ENCODE results near the gene ADM5. TPM values are rescaled to one million over a fixed set of nuclear protein-coding genes. Genes with fewer than 3 reads are reported as not detected.

ADM5 gene
- total RNA-seq, 2 donors from 2014 or later = 5.6 to 6.2 TPM

DNA sequence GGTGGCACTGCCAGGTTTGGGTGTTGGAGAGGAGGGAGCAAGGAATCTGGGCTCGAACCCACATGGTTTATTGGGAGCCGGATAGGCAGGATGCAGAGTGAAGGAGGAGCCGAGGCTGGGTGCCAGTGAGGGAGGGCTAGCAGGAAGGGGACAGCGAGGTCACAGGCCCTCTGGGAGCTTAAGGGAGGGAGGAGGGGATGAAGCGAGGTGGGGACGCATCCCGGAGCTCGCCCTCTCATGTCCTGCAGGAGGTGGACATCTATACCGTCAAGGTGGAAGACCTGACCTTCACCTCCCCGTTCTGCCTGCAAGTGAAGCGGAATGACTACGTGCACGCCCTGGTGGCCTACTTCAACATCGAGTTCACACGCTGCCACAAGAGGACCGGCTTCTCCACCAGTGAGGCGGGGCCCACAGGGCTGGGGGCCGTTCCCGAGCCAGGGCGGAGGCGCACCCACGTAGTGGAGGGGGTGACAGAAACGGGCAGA lies 3.5 kb upstream of the ADM5 start:
- DNase-seq (ENCODE audit: low spot score in 2 of 2) (no peak), ATAC-seq (no peak)
- Mint-ChIP-seq H3K27ac (peak overlapping the region in 1 of 2 donors; percentile 36), H3K36me3 (peaks cover 9 to 15% of the 10 kb centered on the region in 2 donors), H3K9me3 (no peaks in the 10 kb centered on the region)

DNA sequence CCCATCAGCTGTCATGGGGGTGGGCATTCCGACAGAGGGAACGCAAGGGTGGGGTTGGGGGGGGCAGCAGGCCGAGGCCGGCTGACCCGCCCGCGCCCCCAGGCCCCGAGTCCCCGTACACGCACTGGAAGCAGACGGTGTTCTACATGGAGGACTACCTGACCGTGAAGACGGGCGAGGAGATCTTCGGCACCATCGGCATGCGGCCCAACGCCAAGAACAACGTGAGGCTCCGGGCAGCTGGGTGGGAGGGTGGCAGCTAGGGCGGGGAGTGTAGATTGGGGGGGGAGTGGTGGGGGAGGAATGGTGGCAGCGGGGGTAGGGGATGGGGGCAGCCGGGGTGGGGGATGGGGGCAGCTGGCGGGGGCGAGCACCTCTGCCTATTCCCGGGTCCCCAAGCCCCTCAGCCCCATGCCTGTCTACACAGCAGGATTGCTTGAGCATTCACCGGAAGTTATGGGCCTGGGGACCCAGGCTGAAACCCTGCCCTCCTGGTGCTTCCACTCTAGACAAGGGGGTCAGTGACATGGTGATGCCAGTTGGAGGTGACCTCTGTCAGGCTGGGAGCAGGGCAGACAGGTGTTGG lies 2.8 kb upstream of the ADM5 start:
- peaks cover 9 to 15% of the 10 kb centered on the region in 2 donors for H3K36me3 Mint-ChIP-seq
- H3K9me3 Mint-ChIP-seq = no peaks in the 10 kb centered on the region
- DNase-seq (ENCODE audit: low spot score in 2 of 2) (no peak), ATAC-seq (no peak)
- no peak overlapping the region for H3K27ac Mint-ChIP-seq

DNA sequence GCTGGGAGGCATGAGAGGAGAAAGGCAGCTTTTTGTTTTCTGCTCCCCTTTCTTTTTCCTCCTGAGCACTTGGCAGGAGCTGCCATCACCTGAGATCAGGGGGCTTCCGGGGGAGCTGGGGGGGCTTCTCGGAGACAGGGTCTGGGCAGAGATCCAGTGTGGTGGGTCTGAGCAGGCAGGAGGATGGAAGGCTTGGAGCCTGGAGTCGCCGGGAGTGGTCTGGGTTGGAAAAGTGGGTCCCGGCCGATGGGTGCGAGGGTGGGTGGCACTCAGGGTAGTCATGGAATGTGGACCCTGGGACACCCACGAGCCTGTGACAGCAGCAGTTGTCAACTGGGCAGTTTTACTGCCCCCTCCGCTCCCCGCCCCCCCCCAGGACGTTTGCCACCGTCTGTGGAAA lies 2.2 kb upstream of the ADM5 start:
- peak overlapping the region in 1 of 2 donors; percentile 65 for H3K27ac Mint-ChIP-seq
- H3K36me3 Mint-ChIP-seq = peaks cover 9 to 15% of the 10 kb centered on the region in 2 donors
- ATAC-seq (no peak), DNase-seq (ENCODE audit: low spot score in 2 of 2) (no peak)
- no peaks in the 10 kb centered on the region for H3K9me3 Mint-ChIP-seq

DNA sequence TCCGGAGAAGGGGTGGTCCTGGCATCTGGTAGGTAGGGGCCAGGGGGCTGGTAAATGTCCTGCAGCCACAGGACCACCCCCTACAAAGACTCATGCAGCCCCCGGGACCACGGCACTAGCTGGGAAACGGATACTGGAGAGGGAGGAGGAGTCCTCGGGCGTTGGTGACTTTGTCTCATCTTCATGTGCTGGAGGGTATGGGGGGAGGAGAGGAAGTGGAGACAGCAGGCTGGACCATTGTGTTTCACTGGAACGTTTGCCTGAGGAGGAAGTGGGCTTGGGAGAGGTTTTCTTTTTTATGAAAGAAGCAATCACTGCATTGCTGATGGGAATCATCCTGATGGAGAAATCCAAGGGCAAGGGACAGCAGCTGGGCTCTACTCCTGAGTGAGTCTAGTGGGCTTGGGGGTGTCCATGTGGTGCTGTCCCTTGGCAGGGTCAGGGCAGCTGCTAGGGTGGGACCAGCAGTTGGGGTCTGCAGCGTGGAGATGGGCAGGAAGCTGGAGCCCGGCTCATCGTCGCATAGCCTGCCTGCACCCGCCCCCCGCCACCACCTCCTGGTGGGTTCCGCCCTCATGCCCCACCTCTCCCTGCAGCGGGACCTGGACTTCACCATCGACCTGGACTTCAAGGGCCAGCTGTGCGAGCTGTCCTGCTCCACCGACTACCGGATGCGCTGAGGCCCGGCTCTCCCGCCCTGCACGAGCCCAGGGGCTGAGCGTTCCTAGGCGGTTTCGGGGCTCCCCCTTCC lies 1.7 kb upstream of the ADM5 start:
- ATAC-seq (no peak), DNase-seq (ENCODE audit: low spot score in 2 of 2) (no peak)

DNA sequence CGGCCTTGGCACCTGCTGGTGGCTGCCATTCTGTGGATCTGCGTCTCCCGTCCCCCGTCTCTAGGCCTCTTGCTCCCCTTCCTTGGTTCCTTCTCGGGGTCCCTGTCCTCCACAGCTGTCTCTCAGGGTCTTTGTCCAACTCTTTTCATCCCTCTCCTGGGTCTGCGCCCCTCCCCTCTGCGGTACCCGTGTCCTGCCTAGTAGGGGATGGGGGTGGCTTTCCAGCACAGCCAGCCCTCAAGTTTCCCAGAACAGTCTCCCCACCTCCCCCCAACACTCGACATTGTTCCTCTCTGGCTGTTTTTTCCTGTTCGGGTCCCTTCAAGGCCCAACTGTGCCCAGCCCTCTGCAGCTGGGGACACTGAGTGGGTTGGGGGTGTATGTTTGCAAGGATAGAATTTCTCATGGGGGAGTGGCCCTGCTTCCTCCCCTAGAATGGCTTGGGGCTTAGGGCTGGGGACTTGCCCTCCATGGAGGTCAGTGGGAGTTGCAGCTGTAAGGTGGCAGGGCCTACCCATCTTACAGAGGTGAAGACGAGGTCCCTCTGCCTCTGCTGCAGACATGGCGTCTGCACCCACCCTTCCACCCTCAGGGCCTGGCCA lies 762 bp upstream of the ADM5 start:
- ATAC-seq (no peak), DNase-seq (ENCODE audit: low spot score in 2 of 2) (no peak)
- Mint-ChIP-seq H3K9me3 (no peaks in the 10 kb centered on the region), H3K36me3 (peaks cover 9 to 15% of the 10 kb centered on the region in 2 donors), H3K27ac (peak overlapping the region; percentile 15 to 95)

More for the DNA sequence above, 1.7 kb upstream of the ADM5 start:
- Mint-ChIP-seq H3K36me3 (peaks cover 9 to 15% of the 10 kb centered on the region in 2 donors), H3K27ac (no peak overlapping the region), H3K9me3 (no peaks in the 10 kb centered on the region)

DNA sequence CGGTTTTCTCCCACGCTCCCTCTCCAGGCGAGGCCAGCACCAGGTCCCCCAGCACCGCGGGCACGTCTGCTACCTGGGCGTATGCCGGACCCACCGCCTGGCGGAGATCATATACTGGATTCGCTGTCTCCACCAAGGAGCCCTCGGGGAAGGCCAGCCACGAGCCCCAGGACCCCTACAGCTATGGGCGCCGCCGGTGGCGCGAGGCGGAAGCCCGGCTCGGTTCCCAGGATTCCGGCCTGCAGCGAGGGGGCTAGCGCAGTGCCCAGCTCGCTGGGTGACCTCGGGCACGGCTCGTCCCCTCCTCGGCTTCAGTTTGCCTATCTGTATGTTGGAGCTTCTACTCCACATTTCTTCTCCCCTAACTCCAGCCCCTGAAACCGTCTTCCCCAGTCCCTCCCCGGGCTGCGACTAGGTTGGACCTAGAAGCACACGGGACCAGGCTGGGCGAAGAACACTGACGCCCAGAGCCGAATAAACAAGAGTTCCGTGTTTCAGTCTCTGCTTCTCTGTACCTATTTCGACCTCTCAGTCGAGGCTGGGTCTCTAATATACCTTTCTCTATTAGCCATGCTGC lies 773 bp downstream of the ADM5 start:
- H3K9me3 Mint-ChIP-seq = no peaks in the 10 kb centered on the region
- peak overlapping the region in 1 of 2 donors; percentile 36 for H3K27ac Mint-ChIP-seq
- ATAC-seq (peak in 1 of 2 donors; percentile 10), DNase-seq (ENCODE audit: low spot score in 2 of 2) (no peak)
- H3K36me3 Mint-ChIP-seq = peaks cover 7% of the 10 kb centered on the region in 2 donors

DNA sequence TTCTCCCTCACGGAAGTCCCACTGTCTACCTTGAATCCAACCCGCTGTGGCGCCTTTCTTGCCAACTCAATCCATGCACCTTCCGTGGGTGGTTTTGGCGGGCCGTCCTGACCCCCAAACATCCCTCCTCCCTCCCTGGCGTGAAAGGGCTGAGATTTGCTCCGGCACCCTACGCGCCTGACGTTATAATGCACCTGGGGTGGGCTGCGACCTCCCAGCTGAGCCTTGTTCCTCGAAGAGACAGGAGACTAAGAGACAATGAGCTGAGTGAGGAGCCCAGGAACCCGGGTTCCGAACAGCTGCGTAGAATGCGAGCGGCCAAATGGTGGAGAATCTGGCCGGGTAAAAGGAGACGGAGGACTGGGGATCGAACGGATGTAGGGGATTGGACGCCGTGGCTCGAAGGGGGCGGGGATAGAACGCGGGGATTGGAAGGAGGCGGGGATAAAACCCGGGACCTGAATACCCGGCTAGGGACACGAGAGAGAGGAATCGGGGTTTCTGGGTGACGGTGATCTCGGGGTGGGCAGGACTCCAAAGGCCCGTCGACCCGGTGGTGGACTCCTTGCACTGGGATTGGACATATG lies 1.4 kb downstream of the ADM5 start, which contains the start of gene CPT1C:
CPT1C (plus strand) TSS at position 461 of the 587 bp plus-strand sequence. CDS start 1,137 bp downstream, outside the sequence.
- H3K27ac Mint-ChIP-seq = peak within 1 kb of the TSS; percentile 36 to 79
- peaks cover under 1 to 2% of the 10 kb centered on the region in 2 donors for H3K36me3 Mint-ChIP-seq
- no peaks in the 10 kb centered on the region for H3K9me3 Mint-ChIP-seq
- DNase-seq (ENCODE audit: low spot score in 2 of 2) = peak in 1 of 2 donors; percentile 64
- ATAC-seq = peak; percentile 55 to 60

DNA sequence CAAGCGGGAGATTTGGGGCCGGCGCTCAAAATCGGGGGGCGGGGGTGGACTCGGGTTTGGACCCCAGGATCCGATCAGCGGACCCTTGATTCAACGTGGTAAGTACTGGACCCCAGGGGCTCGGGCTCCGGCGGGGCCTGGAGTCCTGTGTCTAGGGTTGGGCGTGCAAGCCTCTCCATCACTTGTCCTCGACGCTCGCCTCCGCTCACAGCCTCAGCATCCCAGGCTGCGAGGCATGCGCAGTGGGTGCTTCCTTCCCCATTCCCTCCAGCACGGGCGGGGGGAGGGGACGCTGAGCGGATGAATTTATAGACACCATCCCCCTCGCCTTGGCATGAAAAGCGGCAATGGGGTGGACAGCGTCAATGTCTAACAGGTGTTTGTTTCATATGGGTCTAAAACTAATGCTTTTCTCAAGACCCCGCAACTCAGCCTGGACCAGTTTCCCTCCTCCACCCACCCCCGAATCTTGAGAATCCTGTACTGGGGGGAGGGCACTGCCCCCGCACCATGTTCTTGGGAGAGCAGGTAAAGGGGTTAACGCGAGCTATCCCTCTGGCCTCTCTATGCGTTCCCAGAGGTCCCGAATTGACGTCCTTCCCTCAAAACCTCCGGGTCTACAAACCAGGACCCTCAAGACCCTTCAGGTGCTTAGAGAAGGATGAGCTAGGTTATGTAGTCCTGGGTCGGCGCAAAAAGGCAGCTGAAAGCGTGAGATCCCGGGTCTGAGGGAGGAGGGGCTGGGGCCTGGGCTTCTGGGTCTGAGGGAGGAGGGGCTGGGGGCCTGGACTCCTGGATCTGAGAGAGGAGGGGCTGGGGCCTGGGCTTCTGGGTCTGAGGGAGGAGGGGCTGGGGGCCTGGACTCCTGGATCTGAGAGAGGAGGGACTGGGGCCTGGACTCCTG lies 2.1 kb downstream of the ADM5 start:
- no peak for DNase-seq (ENCODE audit: low spot score in 2 of 2)
- H3K36me3 Mint-ChIP-seq = no peaks in the 10 kb centered on the region
- peak; percentile 27 to 31 for ATAC-seq
- H3K27ac Mint-ChIP-seq = peak overlapping the region; percentile 36 to 79
- no peaks in the 10 kb centered on the region for H3K9me3 Mint-ChIP-seq

DNA sequence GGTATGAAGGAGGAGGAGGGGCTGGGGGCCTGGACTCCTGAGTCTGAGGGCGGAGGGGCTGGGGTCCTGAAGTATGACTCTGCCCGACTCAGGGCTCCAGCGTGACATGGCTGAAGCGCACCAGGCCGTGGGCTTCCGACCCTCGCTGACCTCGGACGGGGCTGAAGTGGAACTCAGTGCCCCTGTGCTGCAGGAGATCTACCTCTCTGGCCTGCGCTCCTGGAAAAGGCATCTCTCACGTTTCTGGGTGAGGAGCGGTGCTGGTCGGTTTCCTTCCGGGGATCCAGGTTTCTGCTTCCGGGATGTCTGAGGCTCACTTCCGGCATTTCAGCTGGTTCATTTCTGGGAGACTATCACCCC lies 2.7 kb downstream of the ADM5 start:
- no peak for DNase-seq (ENCODE audit: low spot score in 2 of 2)

DNA sequence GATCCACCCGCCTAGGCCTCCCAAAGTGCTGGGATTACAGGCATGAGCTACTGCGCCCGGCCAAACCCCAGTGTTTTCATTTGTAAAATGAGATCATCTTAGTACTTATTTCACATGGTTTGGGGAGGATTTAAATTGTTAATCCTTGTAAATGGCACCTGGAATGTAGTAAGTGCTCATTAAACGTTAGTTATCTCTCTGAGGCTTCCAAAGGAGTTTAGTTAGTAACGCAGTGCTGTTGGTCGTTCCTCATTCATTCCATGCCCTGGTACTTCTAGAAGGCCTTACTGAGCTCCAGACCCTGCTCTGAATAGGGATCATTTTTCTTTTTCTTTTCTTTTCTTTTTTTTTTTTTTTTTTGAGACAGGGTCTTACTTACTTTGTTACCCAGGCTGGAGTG lies 6.7 kb downstream of the ADM5 start:
- Mint-ChIP-seq H3K36me3 (no peaks in the 10 kb centered on the region), H3K27ac (no peak overlapping the region), H3K9me3 (no peaks in the 10 kb centered on the region)
- no peak for ATAC-seq
- DNase-seq (ENCODE audit: low spot score in 2 of 2) = no peak

More for the DNA sequence above, 2.7 kb downstream of the ADM5 start:
- ATAC-seq = no peak
- H3K27ac Mint-ChIP-seq = no peak overlapping the region
- H3K9me3 Mint-ChIP-seq = no peaks in the 10 kb centered on the region
- H3K36me3 Mint-ChIP-seq = no peaks in the 10 kb centered on the region

DNA sequence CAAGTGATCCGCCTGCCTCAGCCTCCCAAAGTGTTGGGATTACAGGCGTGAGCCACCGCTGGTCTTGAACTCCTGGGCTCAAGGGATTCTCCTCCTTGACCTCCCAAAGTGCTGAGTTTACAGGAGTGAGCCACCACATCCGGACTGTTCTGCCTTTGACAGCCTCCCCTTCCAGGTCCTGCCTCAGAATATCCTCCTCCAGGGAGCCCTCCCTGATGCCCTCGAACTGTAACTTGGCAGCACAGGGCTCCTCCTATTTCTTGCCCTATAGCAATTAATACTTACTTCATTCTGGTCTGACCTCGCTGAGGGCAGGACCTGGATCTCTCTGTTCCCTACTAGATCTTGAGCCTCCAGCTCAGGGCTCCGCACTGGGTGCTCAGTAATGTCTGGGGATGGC lies 7.5 kb downstream of the ADM5 start:
- H3K9me3 Mint-ChIP-seq = no peaks in the 10 kb centered on the region
- no peak overlapping the region for H3K27ac Mint-ChIP-seq
- ATAC-seq (no peak), DNase-seq (ENCODE audit: low spot score in 2 of 2) (no peak)
- H3K36me3 Mint-ChIP-seq = no peaks in the 10 kb centered on the region

DNA sequence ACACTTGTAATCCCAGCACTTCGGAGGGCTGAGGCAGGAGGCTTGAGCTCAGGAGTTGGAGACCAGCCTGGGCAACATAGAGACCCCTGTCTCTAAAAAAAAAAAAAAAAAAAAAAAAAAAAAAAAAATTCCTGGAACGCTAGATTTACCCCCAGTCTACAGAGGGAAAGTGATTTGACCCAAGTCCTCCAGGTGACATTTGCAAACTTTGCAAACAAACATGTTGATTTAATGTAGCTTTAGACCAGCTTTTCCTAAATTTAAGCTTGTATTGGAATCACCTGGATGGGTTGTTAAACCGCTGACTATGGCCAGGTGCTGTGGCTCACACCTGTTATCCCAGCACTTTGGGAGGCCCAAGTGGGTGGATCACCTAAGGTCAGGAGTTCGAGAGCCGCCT lies 10.0 kb downstream of the ADM5 start:
- no peak for ATAC-seq
- H3K9me3 Mint-ChIP-seq = no peaks in the 10 kb centered on the region
- H3K27ac Mint-ChIP-seq = no peak overlapping the region
- no peaks in the 10 kb centered on the region for H3K36me3 Mint-ChIP-seq
- no peak for DNase-seq (ENCODE audit: low spot score in 2 of 2)

DNA sequence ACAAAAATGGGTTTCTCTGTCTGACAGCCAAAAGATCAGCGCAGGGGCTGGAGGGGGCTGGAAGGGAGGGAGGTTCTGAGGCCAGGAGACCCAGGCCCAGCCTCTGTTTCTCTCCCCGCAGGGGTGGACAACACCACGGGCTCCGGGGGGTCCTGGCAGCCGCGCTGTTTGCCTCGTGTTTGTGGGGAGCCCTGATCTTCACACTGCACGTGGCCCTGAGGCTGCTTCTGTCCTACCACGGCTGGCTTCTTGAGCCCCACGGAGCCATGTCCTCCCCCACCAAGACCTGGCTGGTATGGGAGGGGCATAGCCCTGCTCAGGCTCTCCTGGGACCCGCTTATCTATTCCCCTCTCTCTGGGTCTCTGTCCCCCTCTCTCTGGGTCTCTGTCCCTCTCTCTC lies 11.2 kb downstream of the ADM5 start:
- Mint-ChIP-seq H3K27ac (no peak overlapping the region), H3K9me3 (no peaks in the 10 kb centered on the region), H3K36me3 (no peaks in the 10 kb centered on the region)
- DNase-seq (ENCODE audit: low spot score in 2 of 2) = no peak
- ATAC-seq = peak; percentile 49 to 64

DNA sequence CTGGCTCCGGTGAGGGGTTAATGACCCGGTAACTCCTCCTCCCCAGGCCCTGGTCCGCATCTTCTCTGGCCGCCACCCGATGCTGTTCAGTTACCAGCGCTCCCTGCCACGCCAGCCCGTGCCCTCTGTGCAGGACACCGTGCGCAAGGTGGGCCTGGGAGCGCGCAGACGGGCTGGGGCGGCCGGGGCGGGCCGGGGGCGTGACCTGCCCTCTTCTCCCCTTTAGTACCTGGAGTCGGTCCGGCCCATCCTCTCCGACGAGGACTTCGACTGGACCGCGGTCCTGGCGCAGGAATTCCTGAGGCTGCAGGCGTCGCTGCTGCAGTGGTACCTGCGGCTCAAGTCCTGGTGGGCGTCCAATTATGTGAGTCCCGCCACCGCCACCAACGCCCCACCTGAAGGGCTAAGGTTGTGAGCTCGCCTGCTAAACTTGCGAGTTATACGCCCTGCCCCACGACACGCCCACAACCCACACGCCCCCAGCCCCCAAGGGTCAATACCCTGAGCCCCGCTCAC lies 11.9 kb downstream of the ADM5 start:
- ATAC-seq = peak; percentile 50 to 57
- Mint-ChIP-seq H3K36me3 (no peaks in the 10 kb centered on the region), H3K27ac (no peak overlapping the region), H3K9me3 (no peaks in the 10 kb centered on the region)
- DNase-seq (ENCODE audit: low spot score in 2 of 2) = no peak

DNA sequence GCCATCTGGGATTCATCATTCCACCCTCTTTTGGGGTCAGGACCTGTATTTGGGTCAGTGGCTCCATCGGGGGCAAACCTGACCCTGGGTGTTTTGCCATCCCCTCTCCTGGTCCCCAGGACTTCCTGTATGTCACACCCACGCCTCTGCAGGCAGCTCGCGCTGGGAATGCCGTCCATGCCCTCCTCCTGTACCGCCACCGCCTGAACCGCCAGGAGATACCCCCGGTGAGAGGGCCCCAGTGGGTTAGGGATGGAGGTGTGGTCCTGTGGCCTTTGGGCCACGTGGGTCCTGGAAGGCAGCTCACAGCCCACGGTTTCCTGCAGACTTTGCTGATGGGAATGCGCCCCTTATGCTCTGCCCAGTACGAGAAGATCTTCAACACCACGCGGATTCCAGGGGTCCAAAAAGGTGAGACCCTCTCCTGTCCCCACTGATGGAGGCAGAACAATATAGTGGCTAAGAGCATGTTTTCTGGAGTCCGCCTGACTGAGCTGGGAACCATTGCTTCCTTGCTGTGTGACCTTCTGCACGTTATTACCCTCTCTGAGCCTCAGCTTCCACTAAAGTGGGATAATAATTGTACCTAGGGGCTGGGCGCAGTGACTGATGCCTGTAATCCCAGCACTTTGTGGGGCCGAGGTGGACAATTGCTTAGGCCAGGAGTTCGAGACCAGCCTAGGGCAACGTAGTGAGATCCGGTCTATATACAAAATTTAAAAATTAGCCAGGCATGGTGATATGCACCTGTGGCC lies 15.7 kb downstream of the ADM5 start:
- ATAC-seq (no peak), DNase-seq (ENCODE audit: low spot score in 2 of 2) (no peak)
- Mint-ChIP-seq H3K9me3 (no peaks in the 10 kb centered on the region), H3K36me3 (no peaks in the 10 kb centered on the region), H3K27ac (no peak overlapping the region)

Measured in activated naive CD4-positive, alpha-beta T cell treated with anti-CD3 and anti-CD28 coated beads, Interleukin-2, amount 50 U/mL, for 72 hours (primary cell).